GM12878 (cell line): Measurements from ENCODE around the gene SMPD2. TPM values are rescaled to one million over a fixed set of nuclear protein-coding genes. Genes with fewer than 3 reads are reported as not detected.
A peak's percentile ranks its signal among the peaks of the same experiment; 100 is the strongest.

Source experiments
- ATAC-seq: fragments of 200-7000 bp; cut with Tn5 transposase; 3 replicates; pipeline ENCODE4 v1.9.1; 2020; ENCODE audit warnings: mild to moderate bottlenecking, moderate library complexity
- BruUV-seq: library from RNA; stranded (reverse); fragments of 400-500 nt; replicated peaks from 2 replicates; lab custom pipeline; 2021; lab: Mats Ljungman, UMichigan
- CTCF ChIA-PET: fragments of 300-600 bp; sonication (Branson Sonifier 250); formaldehyde crosslinking; extraction: SDS; loops from one replicate; lab custom pipeline; 2021; ENCODE audit warnings: inconsistent platforms; lab: Yijun Ruan, JAX
- POLR2A ChIA-PET: fragments of 350-600 bp; formaldehyde crosslinking; extraction: SDS; loops from one replicate; lab custom pipeline; 2021; ENCODE audit warnings: inconsistent platforms; lab: Charles Lee
- RAD21 ChIA-PET: fragments of 300-600 bp; sonication (Branson Sonifier 250); formaldehyde crosslinking; loops from one replicate; lab custom pipeline; 2023; ENCODE audit warnings: antibody characterized with exemption; ENCODE audit not compliant: unreplicated experiment; lab: Charles Lee
- SMC1A ChIA-PET: fragments of 300-600 bp; sonication (Branson Sonifier 250); formaldehyde crosslinking; loops from one replicate; lab custom pipeline; 2023; ENCODE audit not compliant: unreplicated experiment, uncharacterized antibody; lab: Charles Lee
- DNase-seq: peaks from one replicate; pipeline ENCODE4 v3.0.0-alpha.2; 2011; ENCODE audit warnings: low read depth, low spot score
- FAIRE-seq: peaks from 3 replicates; lab custom pipeline; 2011; peaks lifted over from hg19 to GRCh38; lab: Jason Lieb, UNC
- H2AFZ ChIP-seq: 2 replicates; pipeline ENCODE4 v1.6.0; 2011; ENCODE audit warnings: low read depth, low read length, control low read depth; ENCODE audit not compliant: control insufficient read depth
- H3K27ac ChIP-seq: 2 replicates; pipeline ENCODE4 v1.5.1; 2011; ENCODE audit warnings: control low read depth; ENCODE audit not compliant: control insufficient read depth, insufficient read depth
- H3K27me3 ChIP-seq, 2 experiments: replicated peaks in 1 of 2; 2 replicates each; pipeline versions ENCODE4 v1.6.0 to v1.6.1; 2011; ENCODE audit warnings: low read length in 1 of 2; ENCODE audit not compliant: control insufficient read depth in 2 of 2, insufficient read depth in 2 of 2
- H3K36me3 ChIP-seq, 2 experiments: 2 replicates each; pipeline ENCODE4 v1.5.1; 2011; ENCODE audit warnings: low read length in 1 of 2; ENCODE audit not compliant: control insufficient read depth in 2 of 2, insufficient read depth in 2 of 2
- H3K4me1 ChIP-seq: 2 replicates; pipeline ENCODE4 v1.6.1; 2011; ENCODE audit warnings: mild to moderate bottlenecking, low read length, moderate library complexity, mixed read lengths; ENCODE audit not compliant: control insufficient read depth, insufficient read depth
- H3K4me2 ChIP-seq: 2 replicates; pipeline ENCODE4 v1.6.0; 2011; ENCODE audit warnings: control low read depth; ENCODE audit not compliant: control insufficient read depth, insufficient read depth
- H3K4me3 ChIP-seq: fragments of 200-600 bp; sonication (generic); 2 replicates; pipeline ENCODE4 v1.5.1; 2016
- H3K79me2 ChIP-seq: 2 replicates; pipeline ENCODE4 v1.6.0; 2011; ENCODE audit warnings: low read length; ENCODE audit not compliant: control insufficient read depth, insufficient read depth
- H3K9ac ChIP-seq: 2 replicates; pipeline ENCODE4 v1.8.0; 2011; ENCODE audit warnings: low read length, control low read depth, mixed read lengths; ENCODE audit not compliant: control insufficient read depth, insufficient read depth
- H3K9me3 ChIP-seq: replicated peaks from 3 replicates; pipeline ENCODE4 v1.5.1; 2011; ENCODE audit warnings: mild to moderate bottlenecking, low read length; ENCODE audit not compliant: control insufficient read depth, insufficient read depth
- H4K20me1 ChIP-seq: 2 replicates; pipeline ENCODE4 v1.6.0; 2011; ENCODE audit not compliant: control insufficient read depth, insufficient read depth
- CUX1 ChIP-seq: IDR thresholded peaks from 2 replicates; pipeline ENCODE4 v1.6.1; 2012; ENCODE audit warnings: improper control_type of control experiment, low read depth, low read length; ENCODE audit not compliant: insufficient replicate concordance
- IRF4 ChIP-seq: IDR thresholded peaks from 2 replicates; pipeline ENCODE4 v1.6.1; 2011; ENCODE audit warnings: low read depth, low read length
- NR2F1 ChIP-seq: fragments of 450-650 bp; conservative IDR thresholded peaks from 2 replicates; pipeline ENCODE4 v1.6.1; 2017; ENCODE audit warnings: mild to moderate bottlenecking
- PRDM15 ChIP-seq: fragments of 450-650 bp; formaldehyde crosslinking; IDR thresholded peaks from 2 replicates; pipeline ENCODE4 v1.4.0; 2020; ENCODE audit warnings: mild to moderate bottlenecking, moderate library complexity
- RAD21 ChIP-seq: IDR thresholded peaks from 2 replicates; pipeline ENCODE4 v1.6.1; 2011; ENCODE audit warnings: mild to moderate bottlenecking, low read depth, low read length, moderate library complexity; ENCODE audit not compliant: insufficient read depth
- SMC3 ChIP-seq: IDR thresholded peaks from 2 replicates; pipeline ENCODE4 v1.6.1; 2011; ENCODE audit warnings: low read length, improper control_type of control experiment, borderline replicate concordance
- SREBF2 ChIP-seq: IDR thresholded peaks from 2 replicates; pipeline ENCODE4 v1.6.1; 2012; ENCODE audit warnings: mild to moderate bottlenecking, low read length
- TAF1 ChIP-seq: IDR thresholded peaks from 2 replicates; pipeline ENCODE4 v1.6.1; 2011; ENCODE audit warnings: mild to moderate bottlenecking, low read depth, low read length, borderline replicate concordance
- ZNF207 ChIP-seq: fragments of 450-650 bp; IDR thresholded peaks from 2 replicates; pipeline ENCODE4 v1.6.1; 2014; ENCODE audit warnings: antibody characterized with exemption, mild to moderate bottlenecking, borderline replicate concordance
- ZZZ3 ChIP-seq: IDR thresholded peaks from 2 replicates; pipeline ENCODE4 v1.6.1; 2011; ENCODE audit warnings: low read depth; ENCODE audit not compliant: control insufficient read depth, insufficient read length
- WGBS: methylation state at CpG from one replicate; pipeline ENCODE4 v1.1.6; 2016; ENCODE audit warnings: low lambda C conversion rate; ENCODE audit not compliant: insufficient replicate concordance, insufficient coverage; ENCODE audit errors: missing lambda C conversion rate; 5-methylcytosine and 5-hydroxymethylcytosine counted together
- in situ Hi-C: fragments of 300-500 bp; cut with MboI; formaldehyde crosslinking; loops from 9 replicates; pipeline ENCODE4 v1.14.3; 2018; ENCODE audit warnings: mixed read lengths
- intact Hi-C: fragments of 100-400 bp; cut with micrococcal nuclease; formaldehyde crosslinking; loops from one replicate; pipeline ENCODE4 v1.14.2; 2022; ENCODE audit not compliant: unreplicated experiment
- polyA plus RNA-seq, 11 experiments: library from polyadenylated mRNA; depleted of rRNA in 4 of 11; unstranded in 6 of 11; stranded (reverse) in 5 of 11; fragments of >200 nt; fragmentation: Nextera tagmentation in 4 of 11; fragmentation: Illumina TruSeq in 1 of 11; extraction: Ambion mirVana in 4 of 11; extraction: Trizol in 1 of 11; gene quantifications; 1 replicate in 1 of 11; 2 replicates in 10 of 11; pipeline versions ENCODE4 v1.2.1 to v1.2.3, GENCODE V29; 2011 to 2016; ENCODE audit warnings: inconsistent platforms in 2 of 11, missing spikeins in 2 of 11, low read depth in 1 of 11
- total RNA-seq, 4 experiments: library from RNA; depleted of rRNA in 3 of 4; stranded (reverse); fragments of >200 nt in 3 of 4; fragmentation: Illumina TruSeq in 1 of 4; extraction: Trizol in 1 of 4; gene quantifications; 2 replicates each; pipeline versions ENCODE4 v1.2.1 to v1.2.3, GENCODE V29; 2013 to 2021

SMPD2 gene
- total and polyA plus RNA-seq, 10 of the 15 experiments (the other 5 are each of a cell fraction or from before 2014, with no cell fraction given) = 0.06 to 15.4 (median 9.7) TPM

DNA sequence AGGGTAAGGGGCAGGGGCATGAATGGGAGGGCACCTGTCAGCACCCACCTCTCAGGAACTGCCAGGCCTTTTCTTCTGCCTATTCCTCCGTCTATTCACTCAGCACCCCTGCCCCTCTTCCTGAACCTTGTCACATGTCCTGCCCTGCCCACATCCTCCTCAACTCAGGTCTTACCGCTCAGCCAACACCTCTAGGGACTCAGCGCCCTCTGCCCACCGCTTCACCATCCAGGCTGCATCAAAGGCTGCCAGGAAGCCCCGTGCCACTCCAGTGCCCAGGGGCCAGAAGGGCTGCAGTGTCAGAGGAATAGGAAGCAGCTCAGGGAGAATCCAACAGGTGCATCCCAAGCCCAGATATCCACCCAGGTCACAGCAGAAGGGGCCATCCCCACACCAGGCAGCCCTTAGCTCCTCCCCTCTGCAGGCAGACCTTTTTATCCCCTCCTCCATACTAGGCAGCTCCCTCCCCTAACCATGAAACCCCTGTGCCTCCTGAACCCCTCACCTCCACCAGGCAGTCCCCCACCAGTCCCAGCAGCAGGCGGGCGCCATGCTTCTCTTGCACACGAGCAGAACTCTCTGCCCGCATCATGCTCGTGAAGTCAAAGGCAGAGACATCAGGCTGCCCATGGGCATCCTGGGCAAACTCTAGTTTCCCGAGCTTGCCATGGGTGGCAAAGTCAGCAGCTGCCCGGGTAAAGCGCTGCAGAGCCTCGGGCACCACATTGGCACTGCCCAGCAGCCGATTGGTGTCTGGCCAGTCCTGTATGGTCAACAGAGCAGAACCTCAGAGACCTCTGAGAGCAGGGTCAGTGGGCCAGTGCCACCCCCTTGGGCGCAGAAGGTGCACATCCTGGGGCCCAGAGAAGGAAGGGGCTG is 9.5 kb downstream of the SMPD2 start:
- intact Hi-C loops = no loop called here
- no peaks in the 10 kb centered on the region for H3K27me3 ChIP-seq
- H3K9me3 ChIP-seq = no peaks in the 10 kb centered on the region
- 53% methylated on average over 16 of the region's 16 CpGs for WGBS
- SMC1A ChIA-PET = interaction anchor here (1.2 to 2.2 kb wide), 2 partner anchors 9 to 31 kb away, joined by 5 to 6 read pairs; no protein-coding TSS in a partner anchor
- in situ Hi-C loops = no loop called here
- H3K9ac ChIP-seq = no peak overlapping the region
- DNase-seq = no peak
- no peaks in the 10 kb centered on the region for H4K20me1 ChIP-seq
- TF ChIP-seq IRF4 = no peak
- TF ChIP-seq ZNF207 = no peak
- TF ChIP-seq CUX1 = no peak
- TF ChIP-seq ZZZ3 = no peak
- TF ChIP-seq SMC3 = no peak
- no peak for TF ChIP-seq RAD21
- TF ChIP-seq TAF1 = no peak
- TF ChIP-seq SREBF2 = no peak
- no peak for TF ChIP-seq PRDM15 (CRISPR knock-in tag)
- TF ChIP-seq NR2F1 = no peak
- peaks cover 24% of the 10 kb centered on the region for H3K4me1 ChIP-seq
- peaks cover 8 to 14% of the 10 kb centered on the region in 2 experiments for H3K36me3 ChIP-seq
- no peak overlapping the region for H3K27ac ChIP-seq
- no peak for FAIRE-seq
- RAD21 ChIA-PET = no interaction called here
- CTCF ChIA-PET = interaction anchor here (0.7 to 1.4 kb wide), 2 partner anchors 9 to 13 kb away, joined by 3 to 5 read pairs; partner anchors contain the start of genes PPIL6 and SMPD2
- no peak overlapping the region for H3K4me3 ChIP-seq
- BruUV-seq = no TSS peak
- no peak overlapping the region for H3K4me2 ChIP-seq
- peaks cover 22% of the 10 kb centered on the region for H3K79me2 ChIP-seq
- POLR2A ChIA-PET = interaction anchor here (1.0 to 1.4 kb wide), 3 partner anchors 8 to 32 kb away, joined by 3 read pairs; partner anchors contain the start of gene ZBTB24
- H2AFZ ChIP-seq = no peak overlapping the region
- ATAC-seq = peak; percentile 20
